HuH-7 (cell line): Measurements from ENCODE around the gene GEMIN8.

ENCODE experiments used
- DNase-seq: peaks from one replicate; pipeline ENCODE4 v3.0.0; 2011; ENCODE audit warnings: low spot score

Gene GEMIN8

GRCh38 chrX:14015294-14015693 is 14.4 kb downstream of the GEMIN8 start:
- DNase-seq = no peak

- no peak for DNase-seq
These were observed 15.2 kb downstream of the GEMIN8 start for GRCh38 chrX:14014526-14014925.

- no peak for DNase-seq
These were observed 16.6 kb downstream of the GEMIN8 start for GRCh38 chrX:14013054-14013453.

GRCh38 chrX:14010566-14010965 is 19.1 kb downstream of the GEMIN8 start:
- DNase-seq = no peak

- DNase-seq = no peak
These were observed 23.2 kb downstream of the GEMIN8 start for GRCh38 chrX:14006540-14006939.

GRCh38 chrX:14003876-14004425 is 25.7 kb downstream of the GEMIN8 start:
- DNase-seq = no peak

- no peak for DNase-seq
These were observed 26.7 kb downstream of the GEMIN8 start for GRCh38 chrX:14003028-14003427.

- no peak for DNase-seq
These were observed 33.0 kb downstream of the GEMIN8 start for GRCh38 chrX:13996650-13997049.

GRCh38 chrX:13994536-13995080 is 35.1 kb downstream of the GEMIN8 start:
- no peak for DNase-seq

GRCh38 chrX:13994104-13994503 is 35.6 kb downstream of the GEMIN8 start:
- DNase-seq = no peak

GRCh38 chrX:13990126-13990800 is 39.4 kb downstream of the GEMIN8 start:
- DNase-seq = no peak

GRCh38 chrX:13985697-13986435 is 43.8 kb downstream of the GEMIN8 start:
- DNase-seq = no peak

- DNase-seq = no peak
These were observed 46.0 kb downstream of the GEMIN8 start for GRCh38 chrX:13983734-13984133.

GRCh38 chrX:13968198-13968597 is 61.5 kb downstream of the GEMIN8 start:
- DNase-seq = no peak

GRCh38 chrX:13967636-13968035 is 62.1 kb downstream of the GEMIN8 start:
- DNase-seq = no peak

- no peak for DNase-seq
These were observed 62.9 kb downstream of the GEMIN8 start for GRCh38 chrX:13966793-13967125.

- DNase-seq = no peak
These were observed 63.5 kb downstream of the GEMIN8 start for GRCh38 chrX:13966071-13966792.

- no peak for DNase-seq
These were observed 64.2 kb downstream of the GEMIN8 start for GRCh38 chrX:13965531-13965930.

- no peak for DNase-seq
These were observed 72.7 kb downstream of the GEMIN8 start for GRCh38 chrX:13956998-13957397.
